Midbrain (tissue), 1 donor: ENCODE measurements around the gene ZNF621.
"Not testable (repeated sequence)": the region's sequence is repeated elsewhere in the genome, so short reads cannot be mapped to it uniquely, and the experiment has no call there.

Source experiments
- DNase-seq: peaks from one replicate; lab custom pipeline; 2025; lab: John Stamatoyannopoulos, UW

ZNF621 gene

DNA sequence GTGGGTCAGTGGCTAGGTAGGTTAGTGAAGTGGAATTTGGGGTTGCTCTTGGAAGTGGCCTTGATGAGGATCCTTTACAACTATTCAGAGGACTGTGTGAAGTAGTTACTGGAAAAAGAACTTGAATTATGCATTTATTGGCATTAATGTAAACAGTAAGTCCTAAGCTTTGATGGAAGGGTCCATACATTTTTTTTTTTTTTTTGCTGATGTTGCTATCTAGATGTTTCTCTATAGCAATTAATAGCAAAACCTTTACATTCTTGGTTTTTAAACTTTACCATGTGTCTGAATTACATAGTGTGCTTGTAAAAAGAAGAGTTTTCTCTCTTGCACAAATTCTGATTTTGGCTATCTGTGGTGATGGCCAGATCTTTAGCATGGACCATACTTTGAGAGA lies 9.5 kb downstream of the ZNF621 start:
- no peak for DNase-seq

DNA sequence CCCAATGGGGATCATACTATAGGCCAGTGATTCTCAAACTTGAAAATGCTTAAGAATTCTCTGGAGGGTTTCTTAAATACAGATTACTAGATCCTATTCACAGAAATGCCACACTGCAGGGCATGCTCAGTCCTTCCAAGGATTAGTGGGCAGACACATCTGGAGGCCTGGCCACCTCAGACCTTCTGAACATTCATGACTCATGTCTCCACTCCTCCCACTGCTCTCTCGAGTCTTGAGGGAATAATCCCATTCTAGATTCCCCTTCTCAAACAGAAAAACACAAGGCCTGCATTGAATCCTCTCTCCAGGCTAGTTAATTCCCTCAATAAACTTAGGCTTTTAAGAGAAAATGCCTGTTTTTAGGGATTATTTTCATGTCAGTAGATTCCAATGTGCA lies 22.1 kb downstream of the ZNF621 start:
- DNase-seq: no peak

DNA sequence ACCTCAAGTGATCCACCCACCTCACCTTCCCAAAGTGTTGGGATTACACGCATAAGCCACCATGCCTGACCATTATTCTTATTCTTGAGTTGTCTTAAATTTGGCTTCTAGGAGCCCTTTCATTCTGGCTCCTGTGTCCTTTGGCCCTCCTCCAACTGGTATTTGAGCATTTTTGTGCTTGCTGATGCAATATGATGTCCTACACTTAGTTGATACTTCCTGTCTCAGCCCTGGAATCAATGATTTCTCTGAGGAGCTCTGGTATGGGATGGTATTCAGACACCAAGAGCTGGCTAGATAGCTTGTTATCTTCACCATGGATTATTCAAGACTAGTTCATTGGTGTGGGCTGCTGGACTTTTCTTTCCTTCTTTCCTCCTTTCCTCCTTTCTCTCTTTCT lies 25.4 kb downstream of the ZNF621 start:
- no peak for DNase-seq

DNA sequence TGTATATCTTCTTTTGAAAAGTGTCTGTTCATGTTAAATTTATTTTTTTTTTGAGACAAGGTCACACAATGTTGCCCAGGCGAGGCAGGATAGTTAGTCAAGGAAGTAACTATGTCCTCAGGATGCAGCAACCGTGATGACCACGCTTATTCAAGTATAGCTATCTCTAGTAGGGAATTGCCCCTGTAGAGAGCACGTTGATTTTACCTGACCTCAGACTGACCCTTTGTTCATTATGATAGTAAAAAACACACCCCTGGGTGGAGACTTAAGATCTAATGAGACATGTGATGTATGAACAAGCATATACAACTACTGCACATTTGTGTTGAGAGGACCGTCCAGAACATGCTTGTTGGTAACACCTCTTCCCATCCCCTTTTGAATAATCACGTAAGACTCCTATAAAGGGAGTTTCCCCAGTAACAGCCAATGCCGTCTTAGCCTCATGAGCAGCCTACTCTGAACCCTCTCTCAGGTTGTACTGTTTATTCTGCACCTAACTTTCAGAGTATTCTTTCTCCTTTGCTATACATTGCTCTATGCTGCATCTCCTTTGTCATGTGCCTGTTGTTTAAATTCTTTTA lies 32.9 kb downstream of the ZNF621 start:
- DNase-seq: no peak

DNA sequence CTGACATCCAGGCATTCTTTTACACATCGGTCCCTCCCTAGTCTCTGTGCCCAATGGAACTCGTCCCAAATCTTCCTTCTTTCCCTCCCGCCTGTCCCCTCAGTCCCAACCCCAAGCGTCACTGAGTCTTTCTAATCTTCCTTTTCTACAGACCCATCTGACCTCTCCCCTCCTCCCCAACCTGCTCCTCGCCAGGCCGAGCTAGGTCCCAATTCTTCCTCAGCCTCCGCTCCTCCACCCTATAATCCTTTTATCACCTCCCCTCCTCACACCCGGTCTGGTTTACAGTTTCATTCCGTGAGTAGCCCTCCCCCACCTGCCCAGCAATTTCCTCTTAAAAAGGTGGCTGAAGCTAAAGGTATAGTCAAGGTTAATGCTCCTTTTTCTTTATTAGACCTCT lies 37.7 kb downstream of the ZNF621 start:
- not testable (repeated sequence) for DNase-seq

DNA sequence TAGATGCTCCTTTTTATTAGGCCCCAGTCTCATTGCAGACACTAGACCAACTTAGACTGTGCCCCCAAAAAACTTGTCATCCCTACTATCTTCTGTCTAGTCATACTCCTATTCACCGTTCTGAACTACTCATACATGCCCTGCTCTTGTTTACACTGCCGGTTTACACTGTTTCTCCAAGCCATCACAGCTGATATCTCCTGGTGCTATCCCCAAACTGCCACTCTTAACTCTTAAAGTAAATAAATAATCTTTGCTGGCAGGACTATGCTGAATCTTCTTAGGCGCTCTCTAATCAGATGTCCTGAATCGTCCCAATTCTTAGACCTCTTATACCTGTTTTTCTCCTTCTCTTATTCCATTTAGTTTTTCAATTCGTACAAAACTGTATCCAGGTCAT lies 40.9 kb downstream of the ZNF621 start:
- not testable (repeated sequence) for DNase-seq

- no peak for DNase-seq
Observed at GRCh38 chr3:40566694-40567093, 41.9 kb downstream of the ZNF621 start.

DNA sequence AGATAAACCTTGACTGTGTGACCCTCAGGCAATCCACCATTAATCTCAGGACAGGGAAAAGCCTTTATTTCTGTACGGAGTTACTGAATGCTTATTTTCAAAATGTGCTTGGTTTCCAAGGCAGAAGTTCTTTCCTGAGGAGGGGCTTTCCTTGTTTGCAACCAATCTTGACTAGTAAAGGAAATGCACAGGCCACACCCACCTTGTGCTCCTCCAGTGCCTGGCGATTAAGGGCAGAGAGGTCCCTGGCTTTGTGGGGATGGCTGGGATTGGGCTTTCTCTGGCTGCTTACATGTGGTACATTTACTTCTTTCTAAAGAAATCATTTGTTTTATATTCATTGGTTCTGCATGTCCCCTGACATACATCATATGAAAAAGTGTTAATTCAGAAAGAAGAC lies 47.8 kb downstream of the ZNF621 start:
- DNase-seq: no peak

DNA sequence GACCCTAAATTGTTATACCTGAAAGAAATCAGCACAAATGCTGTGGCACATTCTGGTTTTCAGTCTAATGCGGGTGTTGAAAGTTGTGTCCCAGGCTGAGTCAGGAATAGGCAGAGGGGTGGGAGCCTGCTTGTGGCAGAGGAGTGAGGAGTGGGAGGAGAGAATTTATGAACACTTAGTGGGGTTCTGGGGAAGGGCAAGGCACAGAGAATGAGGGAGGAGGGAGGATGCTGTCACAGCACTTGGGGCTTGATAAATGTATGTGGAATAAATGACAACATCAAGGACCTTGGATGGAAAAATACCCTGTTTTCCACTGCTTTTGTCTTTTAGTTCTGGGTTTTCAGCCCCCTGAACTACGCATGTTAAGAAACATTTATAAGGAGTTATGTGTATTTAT lies 49.3 kb downstream of the ZNF621 start:
- no peak for DNase-seq

GRCh38 chr3:40574661-40575060 lies 49.9 kb downstream of the ZNF621 start:
- peak; percentile 15 for DNase-seq

GRCh38 chr3:40576396-40576795 lies 51.6 kb downstream of the ZNF621 start:
- no peak for DNase-seq

GRCh38 chr3:40580494-40581091 lies 55.8 kb downstream of the ZNF621 start:
- peak; percentile 69 for DNase-seq

- no peak for DNase-seq
Observed at GRCh38 chr3:40581166-40581565, 56.4 kb downstream of the ZNF621 start.

DNA sequence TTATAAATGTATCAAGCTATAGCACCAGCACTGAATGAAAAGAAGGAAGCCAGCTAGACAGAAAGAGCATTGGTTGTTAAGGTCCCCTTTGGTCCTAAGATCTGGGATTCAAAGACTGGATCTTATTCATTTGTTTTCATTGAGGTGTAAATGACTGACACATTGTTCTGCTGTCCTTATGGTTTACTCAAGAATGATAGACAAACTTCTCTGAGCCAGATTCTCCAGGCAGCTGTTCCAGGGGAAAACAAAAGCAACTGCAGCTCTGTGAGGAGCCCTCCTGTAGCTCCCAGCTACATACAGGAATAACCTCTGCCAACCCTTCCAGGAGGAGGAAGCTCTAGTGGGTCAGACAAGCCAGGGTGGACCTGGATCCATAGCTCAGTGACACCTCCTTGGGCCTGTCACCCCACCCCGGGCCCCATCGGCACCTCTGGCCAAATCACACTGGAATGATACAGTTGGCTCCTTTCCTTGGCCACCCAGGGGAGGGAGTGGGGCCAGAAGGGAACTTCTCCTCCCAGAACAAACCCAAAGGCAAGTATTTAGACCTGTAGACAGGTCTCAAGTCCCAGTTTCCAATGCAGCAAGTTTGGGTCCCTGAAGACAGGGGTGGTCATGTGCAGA lies 57.8 kb downstream of the ZNF621 start:
- DNase-seq: no peak

DNA sequence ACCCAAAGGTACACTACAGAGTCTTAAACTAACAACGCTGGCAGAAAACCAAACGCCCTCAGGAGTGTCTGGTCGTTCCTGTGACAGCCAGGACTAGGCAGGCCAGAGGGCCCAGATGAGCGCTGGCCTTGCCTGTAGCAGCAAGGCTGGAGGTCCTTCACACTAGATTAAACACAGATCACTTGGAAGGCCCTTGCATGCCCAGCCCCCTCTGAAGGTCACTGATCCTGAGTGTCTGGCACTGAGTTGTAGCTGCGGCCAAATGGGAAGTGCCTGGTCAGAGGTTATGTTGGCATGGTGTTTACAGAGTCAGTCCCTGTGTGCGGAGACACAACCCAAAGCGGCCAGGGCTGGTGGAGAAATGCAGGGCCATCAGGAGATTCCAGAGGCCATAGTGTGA lies 58.9 kb downstream of the ZNF621 start:
- DNase-seq: no peak

GRCh38 chr3:40584625-40585189 lies 59.9 kb downstream of the ZNF621 start:
- peak; percentile 88 for DNase-seq

DNA sequence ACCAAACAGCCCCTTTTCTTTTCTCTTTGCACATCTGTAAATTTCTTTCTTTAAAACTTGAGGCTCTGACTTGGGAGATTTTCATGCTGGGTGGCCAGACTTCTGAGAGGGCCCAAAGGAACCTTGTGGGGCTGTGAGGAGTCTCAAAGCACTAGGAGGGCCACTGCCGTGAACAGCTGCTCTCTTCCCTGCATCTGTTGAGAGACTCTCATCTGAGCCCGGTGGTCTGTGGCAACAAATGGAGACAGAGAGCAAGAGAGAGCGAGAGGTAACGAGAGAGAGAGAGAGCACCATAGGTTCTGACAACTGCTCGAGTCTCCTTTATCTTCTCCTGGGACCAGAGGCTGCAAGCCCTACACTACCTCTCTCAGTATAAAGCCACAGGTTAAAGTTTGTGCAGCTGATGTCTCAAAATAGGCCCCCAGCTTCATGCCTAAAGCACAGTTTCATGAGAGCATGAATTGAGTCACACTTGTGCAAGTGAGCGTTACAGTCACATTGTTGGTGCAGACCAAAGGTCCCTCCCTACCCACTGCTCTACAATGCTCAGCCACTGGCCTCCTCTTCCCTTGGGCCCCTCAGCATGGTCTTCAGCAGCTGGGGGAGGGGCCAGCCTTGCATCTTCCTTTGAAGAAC lies 60.7 kb downstream of the ZNF621 start:
- DNase-seq: no peak

- no peak for DNase-seq
Observed at GRCh38 chr3:40586901-40587300, 62.1 kb downstream of the ZNF621 start.

GRCh38 chr3:40588406-40588805 lies 63.6 kb downstream of the ZNF621 start:
- no peak for DNase-seq
